GM12875 (cell line): Measurements from ENCODE around the gene CR1L.

Experiments
- H3K4me3 ChIP-seq: one replicate; pipeline ENCODE4 v1.5.1; 2011; ENCODE audit warnings: low read depth, low read length, control low read depth
- CTCF ChIP-seq: IDR thresholded peaks from 2 replicates; pipeline ENCODE4 v1.5.1; 2011; ENCODE audit warnings: low read depth, mild to moderate bottlenecking, control low read depth, inconsistent platforms, low read length, moderate library complexity, borderline replicate concordance; ENCODE audit not compliant: insufficient read depth

CR1L gene

GRCh38 chr1:207644852-207645634 is at the start of gene CR1L:
TSS of gene CR1L (plus strand) at chr1:207645133. CDS start at chr1:207645234, 101 bp downstream.
- no peak for TF ChIP-seq CTCF
- H3K4me3 ChIP-seq, result peak within 1 kb of the TSS; percentile 29

DNA sequence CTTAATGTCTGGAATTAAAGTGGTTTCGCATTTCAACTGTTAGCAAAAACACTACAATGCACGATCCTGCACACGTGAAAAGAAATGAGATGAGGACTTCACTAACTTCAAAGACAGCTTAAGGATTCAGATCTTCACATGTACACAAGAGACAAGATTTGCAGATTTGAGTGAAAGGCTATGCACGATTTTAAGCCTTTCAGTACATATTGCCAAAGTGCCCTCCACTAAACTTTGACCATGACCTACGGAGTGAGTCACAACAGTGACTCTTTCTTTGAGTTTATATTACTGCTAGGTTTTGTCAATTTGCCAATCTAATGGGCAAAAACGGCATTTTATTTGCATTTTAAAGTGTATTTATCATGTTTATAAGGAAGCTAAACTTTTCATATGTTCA is 41.2 kb upstream of the CR1L start:
- no peak for TF ChIP-seq CTCF
- no peak overlapping the region for H3K4me3 ChIP-seq

GRCh38 chr1:207605444-207606361 is 39.2 kb upstream of the CR1L start:
- no peak for TF ChIP-seq CTCF

DNA sequence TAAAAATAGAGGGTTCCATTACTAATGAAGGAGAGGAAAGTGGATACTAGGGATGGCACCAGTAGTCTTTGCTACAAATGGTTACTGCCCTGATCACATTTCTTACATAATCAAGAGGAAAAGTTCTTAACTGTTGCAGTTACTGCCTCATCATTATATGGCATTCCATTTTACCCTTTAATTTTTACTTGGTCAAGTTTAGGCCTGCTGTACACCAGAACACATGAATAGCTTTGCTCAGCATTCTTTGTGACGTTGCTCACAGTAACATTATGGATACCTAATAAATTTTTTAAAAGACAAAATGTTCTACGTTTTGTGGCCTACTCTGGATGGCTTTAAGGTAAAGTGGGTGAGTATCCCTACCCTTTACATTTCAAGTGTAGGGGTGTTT is 38.6 kb upstream of the CR1L start:
- TF ChIP-seq CTCF, result no peak

More at GRCh38 chr1:207605444-207606361, 39.2 kb upstream of the CR1L start:
- H3K4me3 ChIP-seq, result no peak overlapping the region

GRCh38 chr1:207612762-207613161 is 32.2 kb upstream of the CR1L start:
- TF ChIP-seq CTCF, result no peak
- H3K4me3 ChIP-seq, result no peak overlapping the region

More for the DNA sequence above, 38.6 kb upstream of the CR1L start:
- H3K4me3 ChIP-seq, result no peak overlapping the region

- no peak overlapping the region for H3K4me3 ChIP-seq
Measured at GRCh38 chr1:207619871-207620542, 24.9 kb upstream of the CR1L start.

More at GRCh38 chr1:207619871-207620542, 24.9 kb upstream of the CR1L start:
- TF ChIP-seq CTCF, result peak; percentile 72
